Measurements from ENCODE around the gene IGSF8. TPM values are rescaled to one million over a fixed set of nuclear protein-coding genes. Genes with fewer than 3 reads are reported as not detected.
A peak's percentile ranks its signal among the peaks of the same experiment; 100 is the strongest.

Gene IGSF8
- total RNA-seq, 1 experiment from 2014 or later: 35.6 TPM

DNA sequence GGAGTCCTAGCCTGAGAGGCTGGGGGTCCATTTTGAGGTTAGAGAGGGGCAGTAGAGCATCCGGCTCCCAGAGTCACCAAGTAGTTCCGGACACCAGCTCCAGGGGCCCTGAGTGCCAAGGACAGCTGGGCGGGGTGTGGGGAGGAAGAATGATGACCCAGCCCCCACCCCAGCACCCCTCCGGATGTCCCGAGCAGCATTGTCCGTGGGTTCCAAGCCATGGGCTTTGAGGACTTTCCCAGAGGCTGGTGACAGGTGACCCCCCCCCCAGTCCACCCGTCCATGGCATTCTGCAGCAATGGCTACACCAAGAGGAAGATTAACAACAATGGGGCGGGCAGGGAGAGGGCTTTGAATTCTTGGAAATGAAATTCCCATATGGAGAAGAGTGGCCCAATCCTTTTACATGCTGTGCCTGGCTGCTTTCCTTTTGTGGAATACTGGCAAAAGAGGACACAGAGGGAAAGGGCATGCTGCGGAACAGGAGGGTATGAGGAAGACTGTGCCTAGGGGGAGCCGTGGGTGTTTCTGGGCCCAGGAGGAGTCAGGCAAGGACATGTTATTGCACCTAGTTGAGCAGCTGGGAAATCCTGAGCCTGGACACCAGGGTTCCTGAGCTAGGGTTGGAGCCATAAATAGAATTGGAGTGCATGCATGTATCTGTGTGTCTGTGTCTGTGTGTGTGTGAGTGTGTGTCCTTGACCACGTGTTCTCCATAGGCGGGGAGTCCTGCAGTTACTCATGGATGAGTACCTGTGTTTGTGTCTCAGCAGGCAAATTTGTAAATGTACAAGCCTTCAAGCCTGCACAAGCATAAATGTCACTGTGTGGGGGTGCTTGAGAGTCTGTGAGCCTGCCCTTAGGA lies 18.1 kb upstream of the IGSF8 start:
- ATAC-seq (0 out of 2 replicates have a peak, but pooled peaks have one; percentile 29), DNase-seq (ENCODE audit: low read depth, low spot score) (no peak)
- Histone ChIP-seq H4K20me1 (ENCODE audit: insufficient read depth) (no peaks in the 10 kb centered on the region), H3K9ac (ENCODE audit: low read length) (no peak overlapping the region), H2AFZ (ENCODE audit: low read depth, low read length, poor library complexity, severe bottlenecking) (no peak overlapping the region), H3K4me2 (ENCODE audit: low read length) (no peak overlapping the region), H3K27me3 (ENCODE audit: insufficient read depth, low read length) (no peaks in the 10 kb centered on the region), H3K9me2 (ENCODE audit: insufficient read depth) (no peaks in the 10 kb centered on the region), H3K9me3 (ENCODE audit: control insufficient read depth in 1 of 2, insufficient read depth in 1 of 2, low read depth in 1 of 2, low read length in 2 of 2) (no peaks in the 10 kb centered on the region), H3K27ac (ENCODE audit: low read depth, low read length) (no peak overlapping the region), H3K4me3 (replicated peaks in 1 of 2; ENCODE audit: low read depth in 1 of 2, low read length in 2 of 2) (no peak overlapping the region), H3K36me3 (ENCODE audit: control insufficient read depth in 1 of 2, insufficient read depth in 2 of 2, low read length in 2 of 2) (no peaks in the 10 kb centered on the region), H3K4me1 (ENCODE audit: control insufficient read depth in 1 of 2, insufficient read depth in 2 of 2, low read length in 2 of 2) (0 out of 4 replicates have a peak, but pooled peaks cover 0 to 4% of the 10 kb centered on the region in 2 experiments), H3K79me2 (ENCODE audit: insufficient read depth, low read length) (no peaks in the 10 kb centered on the region)
- ChIA-PET RAD21 (ENCODE audit: low non-redundant PET in 1 of 2, low total read pairs in 2 of 2, uncharacterized antibody in 2 of 2, unreplicated experiment in 2 of 2) (no interaction called here), POLR2A (no interaction called here), CTCF (interaction anchor here (0.8 kb wide), 1 partner anchor 8 kb away, joined by 3 read pairs; no protein-coding TSS in a partner anchor)
- TF ChIP-seq TCF7L2 (IDR thresholded peaks at IDR 0.05; ENCODE audit: borderline replicate concordance, extremely low read depth, insufficient read depth, insufficient read length): no peak
- TF ChIP-seq POLR2AphosphoS5 (IDR thresholded peaks at IDR 0.05; ENCODE audit: low read depth, low read length): no peak
- no peak for TF ChIP-seq JUND (IDR thresholded peaks at IDR 0.05)
- no peak for TF ChIP-seq ZFX (IDR thresholded peaks at IDR 0.05)
- TF ChIP-seq CEBPB (IDR thresholded peaks at IDR 0.05; ENCODE audit: low read depth): no peak
- no peak for TF ChIP-seq ELF1 (IDR thresholded peaks at IDR 0.05; ENCODE audit: borderline replicate concordance, low read depth)
- no peak for TF ChIP-seq SP1 (IDR thresholded peaks at IDR 0.05; ENCODE audit: low read depth)
- intact Hi-C loops (cut with micrococcal nuclease): no loop called here
- BruUV-seq (replicated peaks): no TSS peak

DNA sequence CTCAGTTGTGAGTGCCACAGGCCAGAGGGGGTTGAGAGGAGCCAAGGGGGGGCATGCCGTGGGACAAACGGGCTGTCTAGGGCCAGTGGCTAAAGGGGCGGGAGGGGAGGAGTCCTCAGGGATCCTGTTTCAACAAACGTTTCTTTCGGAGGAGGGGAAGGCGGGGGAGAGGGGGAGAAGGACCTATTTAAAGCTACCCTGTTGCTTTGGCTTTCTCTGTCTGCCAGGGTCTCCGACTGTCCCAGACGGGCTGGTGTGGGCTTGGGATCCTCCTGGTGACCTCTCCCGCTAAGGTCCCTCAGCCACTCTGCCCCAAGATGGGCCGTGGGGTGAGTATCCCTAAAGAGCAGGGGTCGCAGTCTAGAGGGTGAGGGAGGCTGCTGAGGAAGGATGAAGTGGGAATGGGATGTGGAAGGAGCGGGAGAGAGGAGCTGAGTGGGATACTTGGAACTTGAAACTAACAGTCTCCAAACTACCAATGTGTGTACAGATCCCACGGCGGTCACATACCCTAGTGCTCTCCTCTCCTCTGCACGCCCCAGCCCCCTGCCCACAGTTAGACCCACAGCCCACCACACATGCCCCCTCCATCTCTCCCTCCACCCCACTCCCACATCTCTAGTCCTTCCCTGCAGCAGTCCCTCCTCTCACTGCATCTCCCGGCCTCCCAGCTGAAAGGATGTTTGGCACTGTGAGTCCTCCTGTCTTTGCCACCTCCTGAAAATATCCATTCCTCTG lies 17.3 kb upstream of the IGSF8 start, which contains the start of gene ATP1A2:
Gene ATP1A2 (plus strand): TSS at position 215 of the 738 bp plus-strand sequence. CDS start 103 bp downstream, at position 318.
- POLR2A ChIA-PET: no interaction called here

More for the DNA sequence above, 17.3 kb upstream of the IGSF8 start, which contains the start of gene ATP1A2:
- Histone ChIP-seq H3K4me2 (ENCODE audit: low read length) (no peak within 1 kb of the TSS), H3K27ac (ENCODE audit: low read depth, low read length) (no peak within 1 kb of the TSS), H3K36me3 (ENCODE audit: control insufficient read depth in 1 of 2, insufficient read depth in 2 of 2, low read length in 2 of 2) (no peaks in the 10 kb centered on the region), H3K9me3 (ENCODE audit: control insufficient read depth in 1 of 2, insufficient read depth in 1 of 2, low read depth in 1 of 2, low read length in 2 of 2) (no peaks in the 10 kb centered on the region), H3K9ac (ENCODE audit: low read length) (no peak within 1 kb of the TSS), H3K27me3 (ENCODE audit: insufficient read depth, low read length) (no peaks in the 10 kb centered on the region), H3K79me2 (ENCODE audit: insufficient read depth, low read length) (no peaks in the 10 kb centered on the region), H4K20me1 (ENCODE audit: insufficient read depth) (no peaks in the 10 kb centered on the region), H3K4me3 (replicated peaks in 1 of 2; ENCODE audit: low read depth in 1 of 2, low read length in 2 of 2) (no peak within 1 kb of the TSS), H3K9me2 (ENCODE audit: insufficient read depth) (no peaks in the 10 kb centered on the region), H2AFZ (ENCODE audit: low read depth, low read length, poor library complexity, severe bottlenecking) (no peak within 1 kb of the TSS), H3K4me1 (ENCODE audit: control insufficient read depth in 1 of 2, insufficient read depth in 2 of 2, low read length in 2 of 2) (0 out of 4 replicates have a peak, but pooled peaks cover 0 to 4% of the 10 kb centered on the region in 2 experiments)
- ATAC-seq: no peak
- BruUV-seq (replicated peaks): no TSS peak
- TF ChIP-seq TCF7L2 (IDR thresholded peaks at IDR 0.05; ENCODE audit: borderline replicate concordance, extremely low read depth, insufficient read depth, insufficient read length) (no peak), ELF1 (IDR thresholded peaks at IDR 0.05; ENCODE audit: borderline replicate concordance, low read depth) (no peak), ATF3 (IDR thresholded peaks at IDR 0.05) (no peak), MAX (IDR thresholded peaks at IDR 0.05) (no peak), EZH2phosphoT487 (IDR thresholded peaks at IDR 0.05; ENCODE audit: borderline replicate concordance) (no peak), EZH2 (IDR thresholded peaks at IDR 0.05) (no peak)
- no peak for DNase-seq (ENCODE audit: low read depth, low spot score)
- intact Hi-C loops (cut with micrococcal nuclease): no loop called here
- ChIA-PET RAD21 (ENCODE audit: low non-redundant PET in 1 of 2, low total read pairs in 2 of 2, uncharacterized antibody in 2 of 2, unreplicated experiment in 2 of 2) (no interaction called here), CTCF (interaction anchor here (0.8 kb wide), 1 partner anchor 9 kb away, joined by 3 read pairs; no protein-coding TSS in a partner anchor)
